Measurements from ENCODE around the gene SMIM21.

SMIM21 gene

DNA sequence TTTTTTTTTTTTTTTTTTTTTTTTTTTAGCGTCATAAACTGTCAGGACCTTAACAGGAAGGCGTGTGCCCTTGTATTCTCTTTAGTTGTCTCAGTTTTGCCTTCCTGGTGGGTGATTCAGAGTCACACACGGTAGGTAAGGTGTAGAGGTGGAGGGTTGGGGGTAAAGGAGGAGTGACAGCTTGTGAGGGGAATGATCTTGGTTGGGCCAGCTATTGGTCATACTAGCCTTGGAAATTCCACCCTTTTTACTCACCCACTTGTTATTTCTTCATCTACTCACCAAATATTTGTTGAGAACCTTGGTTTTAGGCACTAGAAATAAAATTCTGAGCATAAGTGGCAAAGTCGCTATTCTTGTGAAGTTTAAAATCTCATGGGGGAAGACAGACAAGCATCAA is 22.2 kb downstream of the SMIM21 start:
- no peak overlapping the region for H3K27ac ChIP-seq
- ChIA-PET CTCF (interaction anchor here (0.7 kb wide), 1 partner anchor 571 kb away, joined by 3 read pairs; no protein-coding TSS in a partner anchor), POLR2A (ENCODE audit: low non-redundant PET) (no interaction called here)
- DNase-seq (ENCODE audit: low spot score) = no peak
- TF ChIP-seq, protein P1, sequence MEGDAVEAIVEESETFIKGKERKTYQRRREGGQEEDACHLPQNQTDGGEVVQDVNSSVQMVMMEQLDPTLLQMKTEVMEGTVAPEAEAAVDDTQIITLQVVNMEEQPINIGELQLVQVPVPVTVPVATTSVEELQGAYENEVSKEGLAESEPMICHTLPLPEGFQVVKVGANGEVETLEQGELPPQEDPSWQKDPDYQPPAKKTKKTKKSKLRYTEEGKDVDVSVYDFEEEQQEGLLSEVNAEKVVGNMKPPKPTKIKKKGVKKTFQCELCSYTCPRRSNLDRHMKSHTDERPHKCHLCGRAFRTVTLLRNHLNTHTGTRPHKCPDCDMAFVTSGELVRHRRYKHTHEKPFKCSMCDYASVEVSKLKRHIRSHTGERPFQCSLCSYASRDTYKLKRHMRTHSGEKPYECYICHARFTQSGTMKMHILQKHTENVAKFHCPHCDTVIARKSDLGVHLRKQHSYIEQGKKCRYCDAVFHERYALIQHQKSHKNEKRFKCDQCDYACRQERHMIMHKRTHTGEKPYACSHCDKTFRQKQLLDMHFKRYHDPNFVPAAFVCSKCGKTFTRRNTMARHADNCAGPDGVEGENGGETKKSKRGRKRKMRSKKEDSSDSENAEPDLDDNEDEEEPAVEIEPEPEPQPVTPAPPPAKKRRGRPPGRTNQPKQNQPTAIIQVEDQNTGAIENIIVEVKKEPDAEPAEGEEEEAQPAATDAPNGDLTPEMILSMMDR (conservative IDR thresholded peaks at IDR 0.05; ENCODE audit: low read depth) = no peak

DNA sequence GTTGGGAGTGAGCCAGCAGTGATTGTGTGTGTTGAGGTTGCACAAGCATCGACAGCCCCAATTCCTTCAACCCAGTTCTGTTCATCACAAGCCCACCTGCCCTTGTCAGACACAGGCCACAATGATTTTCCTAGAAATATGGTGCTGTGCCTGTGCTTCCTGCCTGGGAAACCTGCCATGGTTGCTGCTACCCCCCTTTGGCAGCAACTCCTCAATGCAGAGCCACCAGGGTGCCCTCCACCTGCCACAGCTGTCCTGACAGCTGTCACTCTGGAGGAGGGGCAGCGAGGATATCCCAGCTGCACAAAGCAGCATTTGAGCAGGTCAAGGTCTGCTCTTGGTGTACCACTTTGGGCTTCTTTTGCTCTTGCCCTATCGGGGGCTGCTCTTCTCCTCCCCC is 27.1 kb downstream of the SMIM21 start:
- CTCF ChIA-PET = no interaction called here
- no peak overlapping the region for H3K27ac ChIP-seq
- POLR2A ChIA-PET (ENCODE audit: low non-redundant PET) = no interaction called here
- TF ChIP-seq, protein P1 (conservative IDR thresholded peaks at IDR 0.05; ENCODE audit: low read depth) = no peak
- no peak for DNase-seq (ENCODE audit: low spot score)

DNA sequence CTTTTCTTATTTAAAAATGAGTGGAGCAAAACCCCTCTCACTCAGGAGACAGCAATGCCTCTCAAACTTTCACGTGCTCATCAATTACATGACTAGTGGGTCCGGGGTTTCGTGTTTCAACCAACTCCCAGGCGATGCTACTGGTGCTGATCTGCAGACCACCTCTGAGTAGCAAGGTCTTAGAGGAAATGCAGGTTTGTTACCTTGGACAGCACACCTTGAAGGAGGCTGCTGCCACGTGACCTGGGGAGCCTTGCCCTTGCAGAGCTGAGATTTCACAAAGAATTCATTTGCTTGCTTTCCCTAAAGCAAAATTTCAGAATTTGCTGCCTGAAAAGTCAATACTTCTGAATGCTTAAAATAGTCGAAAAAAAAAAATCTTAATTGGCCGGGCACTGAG is 32.4 kb downstream of the SMIM21 start:
- POLR2A ChIA-PET (ENCODE audit: low non-redundant PET) = no interaction called here
- CTCF ChIA-PET = no interaction called here
- no peak for DNase-seq (ENCODE audit: low spot score)
- TF ChIP-seq, protein P1 (conservative IDR thresholded peaks at IDR 0.05; ENCODE audit: low read depth) = no peak
- H3K27ac ChIP-seq = no peak overlapping the region

DNA sequence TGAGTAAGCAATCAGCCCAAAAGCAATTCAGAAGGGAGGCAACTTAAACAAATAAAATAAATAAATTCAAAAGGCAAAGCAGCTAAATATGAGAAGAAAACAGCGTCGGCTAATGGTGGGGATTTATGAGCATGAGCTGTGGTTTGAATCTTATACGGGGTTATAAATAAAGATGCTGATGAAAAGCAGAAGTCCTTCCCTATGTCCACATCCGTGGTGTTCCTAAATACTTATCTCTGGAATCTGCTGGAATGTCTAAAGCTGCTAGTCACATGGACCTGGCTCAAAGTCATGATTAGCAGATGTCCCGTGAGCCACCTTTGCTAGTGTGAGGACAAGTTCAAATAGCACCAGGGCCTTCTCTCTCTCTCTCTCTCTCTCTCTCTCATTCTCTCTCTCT is 33.8 kb downstream of the SMIM21 start:
- ChIA-PET CTCF (no interaction called here), POLR2A (ENCODE audit: low non-redundant PET) (no interaction called here)
- TF ChIP-seq, protein P1 (conservative IDR thresholded peaks at IDR 0.05; ENCODE audit: low read depth) = no peak

DNA sequence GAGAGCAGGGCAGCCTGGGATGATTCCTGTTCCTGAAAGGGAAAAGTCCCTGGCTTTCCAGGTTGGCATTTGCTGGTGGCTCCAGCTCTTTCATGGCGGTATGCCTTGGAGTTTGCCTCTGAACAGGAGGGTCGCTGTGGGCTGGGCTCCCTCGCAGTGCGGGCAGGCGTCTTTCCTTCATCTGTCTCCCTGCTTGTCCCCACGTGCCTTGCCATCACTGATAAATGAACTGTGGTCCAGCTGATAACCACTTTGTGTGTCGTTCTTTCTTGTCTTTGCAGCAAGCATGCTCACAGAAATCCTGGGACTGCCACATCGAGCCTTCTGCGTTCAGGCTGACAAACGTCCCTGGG is 35.3 kb downstream of the SMIM21 start:
- no peak for DNase-seq (ENCODE audit: low spot score)
- POLR2A ChIA-PET (ENCODE audit: low non-redundant PET) = no interaction called here
- CTCF ChIA-PET = no interaction called here
- no peak overlapping the region for H3K27ac ChIP-seq
- TF ChIP-seq, protein P1 (conservative IDR thresholded peaks at IDR 0.05; ENCODE audit: low read depth) = no peak

More for the DNA sequence above, 33.8 kb downstream of the SMIM21 start:
- no peak for DNase-seq (ENCODE audit: low spot score)
- H3K27ac ChIP-seq = no peak overlapping the region

DNA sequence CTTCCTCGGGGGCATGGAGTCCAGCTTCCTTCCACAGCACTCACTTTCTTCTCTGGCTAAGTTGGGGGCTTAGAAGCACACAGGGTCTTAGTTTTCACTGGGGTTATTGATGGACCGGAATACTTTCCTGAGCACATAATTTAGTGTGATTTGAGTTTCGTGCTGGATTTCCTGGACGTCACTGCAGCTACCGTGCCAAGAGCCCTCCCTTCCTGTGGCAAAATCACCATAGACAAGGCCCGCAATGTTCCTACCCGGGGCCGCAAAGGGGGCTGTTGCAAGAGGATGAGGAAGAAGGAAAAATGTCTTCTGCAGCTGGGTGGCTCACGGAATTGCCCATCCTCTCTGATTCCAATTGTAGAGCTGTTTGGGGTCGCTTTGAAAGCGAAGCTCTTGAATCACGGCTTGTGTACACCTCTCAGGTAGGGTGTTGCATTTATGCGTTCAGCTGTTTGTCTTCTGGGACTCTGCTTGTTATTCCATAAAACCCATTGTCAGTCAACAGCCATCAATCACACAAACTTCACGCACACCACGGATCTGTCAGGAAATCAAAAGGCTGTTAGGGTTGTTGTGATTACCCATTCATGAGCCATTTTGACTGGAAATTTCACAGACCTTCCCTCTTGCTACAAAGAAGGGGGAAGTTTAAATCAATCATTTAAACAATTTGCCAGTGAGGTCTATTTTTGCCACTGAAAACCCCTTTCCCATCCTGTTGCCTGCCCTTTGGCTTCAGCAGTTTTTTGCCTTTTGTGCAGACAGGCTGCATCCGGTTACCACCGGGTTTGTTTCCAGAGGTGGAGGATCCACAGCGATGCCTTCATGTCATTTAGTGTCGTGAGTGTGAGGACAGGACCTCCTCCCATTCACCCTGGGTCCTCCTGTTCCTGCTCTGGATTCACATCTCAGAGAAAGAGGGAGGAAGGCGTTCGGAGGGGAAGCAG is 36.0 kb downstream of the SMIM21 start:
- DNase-seq (ENCODE audit: low spot score) = no peak
- TF ChIP-seq, protein P1 (conservative IDR thresholded peaks at IDR 0.05; ENCODE audit: low read depth) = no peak
- POLR2A ChIA-PET (ENCODE audit: low non-redundant PET) = no interaction called here
- CTCF ChIA-PET = no interaction called here
- H3K27ac ChIP-seq = no peak overlapping the region
